Lung (tissue), 16 donors: ENCODE measurements around the gene MDH1B. TPM values are rescaled to one million over a fixed set of nuclear protein-coding genes. Genes with fewer than 3 reads are reported as not detected.
"Not testable (repeated sequence)": the region's sequence is repeated elsewhere in the genome, so short reads cannot be mapped to it uniquely, and the experiment has no call there.

Experiments
- ATAC-seq: fragments of 200-7000 bp; cut with Tn5 transposase; one replicate; pipeline ENCODE4 v1.9.1; 2020; ENCODE audit warnings: moderate number of reproducible peaks; ENCODE audit not compliant: insufficient read depth, low FRiP score
- DNase-seq, 3 donors: peaks; one replicate each; pipeline ENCODE4 v3.0.0-alpha.2; 2013 to 2017
- H3K27ac ChIP-seq, 2 donors: one replicate each; pipeline ENCODE4 v1.5.1; 2013; ENCODE audit warnings: mild to moderate bottlenecking in 2 of 2, moderate library complexity in 2 of 2, control low read depth in 1 of 2, inconsistent platforms in 1 of 2, low read depth in 1 of 2, low read length in 1 of 2
- H3K27me3 ChIP-seq, 3 donors: one replicate each; pipeline ENCODE4 v1.5.1; 2013; ENCODE audit warnings: low read length in 2 of 3; ENCODE audit not compliant: control insufficient read depth in 3 of 3, insufficient read depth in 3 of 3
- H3K36me3 ChIP-seq, 4 donors: one replicate each; pipeline ENCODE4 v1.5.1; 2013; ENCODE audit warnings: low read length in 4 of 4, mild to moderate bottlenecking in 1 of 4, moderate library complexity in 1 of 4; ENCODE audit not compliant: control insufficient read depth in 4 of 4, insufficient read depth in 4 of 4
- H3K4me1 ChIP-seq, 5 donors: one replicate each; pipeline ENCODE4 v1.5.1; 2013; ENCODE audit warnings: low read length in 5 of 5, mild to moderate bottlenecking in 2 of 5, moderate library complexity in 1 of 5; ENCODE audit not compliant: control insufficient read depth in 5 of 5, insufficient read depth in 5 of 5
- H3K4me3 ChIP-seq: one replicate; pipeline ENCODE4 v1.5.1; 2013; ENCODE audit warnings: mild to moderate bottlenecking, control low read depth, moderate library complexity
- H3K9ac ChIP-seq, 2 donors: one replicate each; pipeline ENCODE4 v1.5.1; 2013; ENCODE audit warnings: low read length in 2 of 2, control low read depth in 1 of 2; ENCODE audit not compliant: insufficient read depth in 1 of 2
- H3K9me3 ChIP-seq, 4 donors: one replicate each; pipeline ENCODE4 v1.5.1; 2013; ENCODE audit warnings: low read length in 3 of 4, mild to moderate bottlenecking in 1 of 4, moderate library complexity in 1 of 4; ENCODE audit not compliant: control insufficient read depth in 4 of 4, insufficient read depth in 3 of 4
- WGBS, 2 donors: extraction: QIAGEN DNeasy Blood & Tissue Kit; methylation state at CpG; one replicate each; pipeline ENCODE4 v1.1.7; 2013; 5-methylcytosine and 5-hydroxymethylcytosine counted together
- long read RNA-seq, 5 donors: transcript quantifications; one replicate each; lab custom pipeline, GENCODE V29; 2026
- polyA plus RNA-seq, 2 donors: library from polyadenylated mRNA; stranded (reverse); fragments of 200-250 nt; gene quantifications; one replicate each; pipeline ENCODE4 v1.2.1, GENCODE V29; 2013
- total RNA-seq, 2 donors: library from RNA; depleted of rRNA in 1 of 2; stranded (reverse); fragments of >200 nt in 1 of 2; gene quantifications; one replicate each; pipeline ENCODE4 v1.2.1, GENCODE V29; 2014 to 2021
- TF ChIP-seq, protein P1 (sequence below): IDR thresholded peaks from 2 replicates; pipeline ENCODE4 v1.5.1; 2012; ENCODE audit warnings: mild to moderate bottlenecking; ENCODE audit errors: control extremely low read depth, extremely low read depth
- donor health status: control.
- donor health status: control.
- donor health status: Bipolar disorder and iron deficiency.
- donor health status: healthy.
- donor health status: DM: yes; HTN: yes; CAD: no.

The MDH1B gene
- total RNA-seq: 10 to 100 TPM; 10.9 to 15.0 TPM
- polyA plus RNA-seq: 1 to 10 TPM; 3.1 to 3.8 TPM
- long read RNA-seq, donor 1: 0 reads
- long read RNA-seq, donor 2: 0 reads
- long read RNA-seq, donor 3: 0 reads
- long read RNA-seq, donor 4: 0 reads
- long read RNA-seq, donor 5: 0 reads

GRCh38 chr2:206765242-206766056 is at the start of gene MDH1B, which contains the start of gene FASTKD2:
TSS of gene MDH1B (minus strand) at chr2:206765328. CDS start at chr2:206765271, 57 bp downstream.
TSS of gene FASTKD2 (plus strand) at chr2:206765606. CDS start at chr2:206766694, 1,088 bp downstream.
- Histone ChIP-seq H3K27ac (peak within 1 kb of the TSS; percentile 92 to 94), H3K4me1 (peaks cover 0 to 10% (median 0%) of the 10 kb centered on the region in 5 donors), H3K36me3 (peaks cover 0 to 17% (median 9%) of the 10 kb centered on the region in 4 donors), H3K9me3 (no peaks in the 10 kb centered on the region), H3K27me3 (peaks cover 0 to 4% (median 0%) of the 10 kb centered on the region in 3 donors), H3K9ac (peak within 1 kb of the TSS; percentile 88 to 97), H3K4me3 (peak within 1 kb of the TSS; percentile 56)
- TF ChIP-seq, protein P1, sequence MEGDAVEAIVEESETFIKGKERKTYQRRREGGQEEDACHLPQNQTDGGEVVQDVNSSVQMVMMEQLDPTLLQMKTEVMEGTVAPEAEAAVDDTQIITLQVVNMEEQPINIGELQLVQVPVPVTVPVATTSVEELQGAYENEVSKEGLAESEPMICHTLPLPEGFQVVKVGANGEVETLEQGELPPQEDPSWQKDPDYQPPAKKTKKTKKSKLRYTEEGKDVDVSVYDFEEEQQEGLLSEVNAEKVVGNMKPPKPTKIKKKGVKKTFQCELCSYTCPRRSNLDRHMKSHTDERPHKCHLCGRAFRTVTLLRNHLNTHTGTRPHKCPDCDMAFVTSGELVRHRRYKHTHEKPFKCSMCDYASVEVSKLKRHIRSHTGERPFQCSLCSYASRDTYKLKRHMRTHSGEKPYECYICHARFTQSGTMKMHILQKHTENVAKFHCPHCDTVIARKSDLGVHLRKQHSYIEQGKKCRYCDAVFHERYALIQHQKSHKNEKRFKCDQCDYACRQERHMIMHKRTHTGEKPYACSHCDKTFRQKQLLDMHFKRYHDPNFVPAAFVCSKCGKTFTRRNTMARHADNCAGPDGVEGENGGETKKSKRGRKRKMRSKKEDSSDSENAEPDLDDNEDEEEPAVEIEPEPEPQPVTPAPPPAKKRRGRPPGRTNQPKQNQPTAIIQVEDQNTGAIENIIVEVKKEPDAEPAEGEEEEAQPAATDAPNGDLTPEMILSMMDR: no peak
- peak; percentile 91 to 97 (median 97) for DNase-seq
- 0 to 1% methylated on average over 46 of the region's 46 CpGs for WGBS, 2 donors
- ATAC-seq: peak; percentile 95

- no peaks in the 10 kb centered on the region for H3K36me3 ChIP-seq
- DNase-seq (no peak), ATAC-seq (no peak)
- TF ChIP-seq, protein P1: no peak
- H3K27me3 ChIP-seq: no peaks in the 10 kb centered on the region
- peaks cover 0 to 2% (median 0%) of the 10 kb centered on the region in 4 donors for H3K9me3 ChIP-seq
- no peak overlapping the region for H3K4me3 ChIP-seq
- H3K4me1 ChIP-seq: no peaks in the 10 kb centered on the region
- H3K27ac ChIP-seq: no peak overlapping the region
- H3K9ac ChIP-seq: no peak overlapping the region
These were observed 49.4 kb upstream of the MDH1B start for GRCh38 chr2:206814498-206814897.

GRCh38 chr2:206812471-206812870 is 47.3 kb upstream of the MDH1B start:
- DNase-seq, H3K9me3 ChIP-seq, H3K9ac ChIP-seq, H3K27me3 ChIP-seq, H3K27ac ChIP-seq, H3K4me3 ChIP-seq, H3K36me3 ChIP-seq, ATAC-seq, H3K4me1 ChIP-seq: not testable (repeated sequence)
- 98 to 99% methylated on average over 5 of the region's 5 CpGs for WGBS, 2 donors

DNA sequence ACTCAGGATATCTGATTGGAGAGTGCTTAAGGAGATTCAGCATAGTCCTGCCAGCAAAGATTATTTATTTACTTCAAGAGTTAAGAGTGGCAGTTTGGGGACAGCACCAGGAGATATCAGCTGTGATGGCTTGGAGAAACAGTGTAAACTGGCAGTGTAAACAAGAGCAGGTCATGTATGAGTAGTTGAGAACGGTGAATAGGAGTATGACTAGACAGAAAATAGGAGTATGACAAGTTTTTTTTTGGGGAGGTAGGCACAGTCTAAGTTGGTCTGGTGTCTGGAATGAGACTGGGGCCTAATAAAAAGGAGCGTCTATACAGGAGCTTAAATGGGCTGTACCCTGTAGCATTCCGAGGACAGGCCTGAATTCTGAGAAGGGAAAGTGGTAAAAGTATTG is 42.5 kb upstream of the MDH1B start:
- H3K27me3 ChIP-seq, H3K9me3 ChIP-seq, H3K27ac ChIP-seq, H3K4me3 ChIP-seq, H3K36me3 ChIP-seq, H3K4me1 ChIP-seq, ATAC-seq, H3K9ac ChIP-seq, DNase-seq: not testable (repeated sequence)
- 82 to 97% methylated on average over 2 of the region's 3 CpGs for WGBS, 2 donors
